Measurements from ENCODE around the gene PPP2R2D. TPM values are rescaled to one million over a fixed set of nuclear protein-coding genes. Genes with fewer than 3 reads are reported as not detected.

PPP2R2D gene
- polyA plus RNA-seq, 1 donor = 36.4 TPM

GRCh38 chr10:131937836-131938235 lies 37.0 kb downstream of the PPP2R2D start:
- peaks cover 51% of the 10 kb centered on the region for H3K36me3 ChIP-seq (ENCODE audit: control insufficient read depth, insufficient read depth, low read length)
- WGBS (ENCODE audit: insufficient coverage, low lambda C conversion rate) = no CpG with 5 or more reads among the region's 20 CpGs
- no peak overlapping the region for H3K4me3 ChIP-seq (ENCODE audit: low read length)
- no peaks in the 10 kb centered on the region for H3K4me1 ChIP-seq (ENCODE audit: control insufficient read depth, insufficient read depth, low read length)
- H3K27me3 ChIP-seq (ENCODE audit: control insufficient read depth, insufficient read depth, low read length) = no peaks in the 10 kb centered on the region
- no peak overlapping the region for H3K27ac ChIP-seq (ENCODE audit: low read length)
- no peak for DNase-seq
- peaks cover 3% of the 10 kb centered on the region for H3K9me3 ChIP-seq (ENCODE audit: control insufficient read depth, low read depth, low read length)

GRCh38 chr10:131938681-131939080 lies 37.9 kb downstream of the PPP2R2D start:
- no peaks in the 10 kb centered on the region for H3K27me3 ChIP-seq (ENCODE audit: control insufficient read depth, insufficient read depth, low read length)
- no peak for DNase-seq
- WGBS (ENCODE audit: insufficient coverage, low lambda C conversion rate) = no CpG with 5 or more reads among the region's 10 CpGs
- H3K9me3 ChIP-seq (ENCODE audit: control insufficient read depth, low read depth, low read length) = peaks cover 3% of the 10 kb centered on the region
- H3K36me3 ChIP-seq (ENCODE audit: control insufficient read depth, insufficient read depth, low read length) = peaks cover 55% of the 10 kb centered on the region
- H3K4me3 ChIP-seq (ENCODE audit: low read length) = no peak overlapping the region
- H3K27ac ChIP-seq (ENCODE audit: low read length) = no peak overlapping the region
- H3K4me1 ChIP-seq (ENCODE audit: control insufficient read depth, insufficient read depth, low read length) = no peaks in the 10 kb centered on the region

GRCh38 chr10:131942455-131942854 lies 41.6 kb downstream of the PPP2R2D start:
- Histone ChIP-seq H3K27ac (ENCODE audit: low read length) (no peak overlapping the region), H3K27me3 (ENCODE audit: control insufficient read depth, insufficient read depth, low read length) (no peaks in the 10 kb centered on the region), H3K4me3 (ENCODE audit: low read length) (no peak overlapping the region), H3K4me1 (ENCODE audit: control insufficient read depth, insufficient read depth, low read length) (no peaks in the 10 kb centered on the region), H3K36me3 (ENCODE audit: control insufficient read depth, insufficient read depth, low read length) (peaks cover 68% of the 10 kb centered on the region), H3K9me3 (ENCODE audit: control insufficient read depth, low read depth, low read length) (peaks cover 3% of the 10 kb centered on the region)
- WGBS (ENCODE audit: insufficient coverage, low lambda C conversion rate) = no CpG with 5 or more reads among the region's 1 CpG
- DNase-seq = no peak

- H3K27ac ChIP-seq (ENCODE audit: low read length) = no peak overlapping the region
- H3K4me3 ChIP-seq (ENCODE audit: low read length) = no peak overlapping the region
- DNase-seq = no peak
- H3K9me3 ChIP-seq (ENCODE audit: control insufficient read depth, low read depth, low read length) = no peaks in the 10 kb centered on the region
- no CpG with 5 or more reads among the region's 11 CpGs for WGBS (ENCODE audit: insufficient coverage, low lambda C conversion rate)
- no peaks in the 10 kb centered on the region for H3K4me1 ChIP-seq (ENCODE audit: control insufficient read depth, insufficient read depth, low read length)
- peaks cover 70% of the 10 kb centered on the region for H3K36me3 ChIP-seq (ENCODE audit: control insufficient read depth, insufficient read depth, low read length)
- H3K27me3 ChIP-seq (ENCODE audit: control insufficient read depth, insufficient read depth, low read length) = no peaks in the 10 kb centered on the region
Measured at GRCh38 chr10:131943021-131943814, 42.4 kb downstream of the PPP2R2D start.

GRCh38 chr10:131944412-131944811 lies 43.6 kb downstream of the PPP2R2D start:
- Histone ChIP-seq H3K9me3 (ENCODE audit: control insufficient read depth, low read depth, low read length) (no peaks in the 10 kb centered on the region), H3K36me3 (ENCODE audit: control insufficient read depth, insufficient read depth, low read length) (peaks cover 76% of the 10 kb centered on the region), H3K27ac (ENCODE audit: low read length) (no peak overlapping the region), H3K4me1 (ENCODE audit: control insufficient read depth, insufficient read depth, low read length) (no peaks in the 10 kb centered on the region), H3K27me3 (ENCODE audit: control insufficient read depth, insufficient read depth, low read length) (no peaks in the 10 kb centered on the region), H3K4me3 (ENCODE audit: low read length) (no peak overlapping the region)
- no peak for DNase-seq
- WGBS (ENCODE audit: insufficient coverage, low lambda C conversion rate) = 80% methylated on average over 1 of the region's 4 CpGs

- H3K27me3 ChIP-seq (ENCODE audit: control insufficient read depth, insufficient read depth, low read length) = no peaks in the 10 kb centered on the region
- H3K9me3 ChIP-seq (ENCODE audit: control insufficient read depth, low read depth, low read length) = no peaks in the 10 kb centered on the region
- H3K4me1 ChIP-seq (ENCODE audit: control insufficient read depth, insufficient read depth, low read length) = no peaks in the 10 kb centered on the region
- no peak overlapping the region for H3K4me3 ChIP-seq (ENCODE audit: low read length)
- no peak for DNase-seq
- peaks cover 80% of the 10 kb centered on the region for H3K36me3 ChIP-seq (ENCODE audit: control insufficient read depth, insufficient read depth, low read length)
- WGBS (ENCODE audit: insufficient coverage, low lambda C conversion rate) = no CpG with 5 or more reads among the region's 28 CpGs
- H3K27ac ChIP-seq (ENCODE audit: low read length) = no peak overlapping the region
Measured at GRCh38 chr10:131944976-131945695, 44.3 kb downstream of the PPP2R2D start.

GRCh38 chr10:131946321-131946751 lies 45.5 kb downstream of the PPP2R2D start:
- no peaks in the 10 kb centered on the region for H3K9me3 ChIP-seq (ENCODE audit: control insufficient read depth, low read depth, low read length)
- H3K27me3 ChIP-seq (ENCODE audit: control insufficient read depth, insufficient read depth, low read length) = no peaks in the 10 kb centered on the region
- no CpG with 5 or more reads among the region's 14 CpGs for WGBS (ENCODE audit: insufficient coverage, low lambda C conversion rate)
- DNase-seq = no peak
- no peaks in the 10 kb centered on the region for H3K4me1 ChIP-seq (ENCODE audit: control insufficient read depth, insufficient read depth, low read length)
- no peak overlapping the region for H3K4me3 ChIP-seq (ENCODE audit: low read length)
- no peak overlapping the region for H3K27ac ChIP-seq (ENCODE audit: low read length)
- peaks cover 80% of the 10 kb centered on the region for H3K36me3 ChIP-seq (ENCODE audit: control insufficient read depth, insufficient read depth, low read length)

- H3K4me1 ChIP-seq (ENCODE audit: control insufficient read depth, insufficient read depth, low read length) = no peaks in the 10 kb centered on the region
- peaks cover 78% of the 10 kb centered on the region for H3K36me3 ChIP-seq (ENCODE audit: control insufficient read depth, insufficient read depth, low read length)
- H3K27me3 ChIP-seq (ENCODE audit: control insufficient read depth, insufficient read depth, low read length) = no peaks in the 10 kb centered on the region
- WGBS (ENCODE audit: insufficient coverage, low lambda C conversion rate) = no CpG with 5 or more reads among the region's 14 CpGs
- H3K27ac ChIP-seq (ENCODE audit: low read length) = no peak overlapping the region
- DNase-seq = no peak
- H3K4me3 ChIP-seq (ENCODE audit: low read length) = no peak overlapping the region
- H3K9me3 ChIP-seq (ENCODE audit: control insufficient read depth, low read depth, low read length) = no peaks in the 10 kb centered on the region
Measured at GRCh38 chr10:131946880-131947279, 46.1 kb downstream of the PPP2R2D start.

GRCh38 chr10:131947631-131948347 lies 47.0 kb downstream of the PPP2R2D start:
- H3K9me3 ChIP-seq (ENCODE audit: control insufficient read depth, low read depth, low read length) = no peaks in the 10 kb centered on the region
- H3K4me3 ChIP-seq (ENCODE audit: low read length) = no peak overlapping the region
- H3K4me1 ChIP-seq (ENCODE audit: control insufficient read depth, insufficient read depth, low read length) = no peaks in the 10 kb centered on the region
- 84% methylated on average over 4 of the region's 18 CpGs for WGBS (ENCODE audit: insufficient coverage, low lambda C conversion rate)
- no peak overlapping the region for H3K27ac ChIP-seq (ENCODE audit: low read length)
- H3K27me3 ChIP-seq (ENCODE audit: control insufficient read depth, insufficient read depth, low read length) = no peaks in the 10 kb centered on the region
- peaks cover 75% of the 10 kb centered on the region for H3K36me3 ChIP-seq (ENCODE audit: control insufficient read depth, insufficient read depth, low read length)
- no peak for DNase-seq

- no CpG with 5 or more reads among the region's 6 CpGs for WGBS (ENCODE audit: insufficient coverage, low lambda C conversion rate)
- H3K36me3 ChIP-seq (ENCODE audit: control insufficient read depth, insufficient read depth, low read length) = peaks cover 74% of the 10 kb centered on the region
- H3K4me3 ChIP-seq (ENCODE audit: low read length) = no peak overlapping the region
- no peaks in the 10 kb centered on the region for H3K27me3 ChIP-seq (ENCODE audit: control insufficient read depth, insufficient read depth, low read length)
- H3K9me3 ChIP-seq (ENCODE audit: control insufficient read depth, low read depth, low read length) = no peaks in the 10 kb centered on the region
- H3K4me1 ChIP-seq (ENCODE audit: control insufficient read depth, insufficient read depth, low read length) = no peaks in the 10 kb centered on the region
- H3K27ac ChIP-seq (ENCODE audit: low read length) = no peak overlapping the region
- no peak for DNase-seq
Measured at GRCh38 chr10:131948501-131948900, 47.7 kb downstream of the PPP2R2D start.
